HG02588 (cell line): ENCODE data around the gene TBX4.
"Not testable (repeated sequence)": the region's sequence is repeated elsewhere in the genome, so short reads cannot be mapped to it uniquely, and the experiment has no call there.

ENCODE experiments used
- ATAC-seq: cut with Tn5 transposase; IDR thresholded peaks from one replicate; pipeline ENCODE4 v1.9.1; 2021; ENCODE audit warnings: mild to moderate bottlenecking, moderate library complexity; ENCODE audit not compliant: unreplicated experiment

TBX4 gene

GRCh38 chr17:61480414-61480807, 28.2 kb downstream of the TBX4 start:
- no peak for ATAC-seq

- no peak for ATAC-seq
Observed at GRCh38 chr17:61481421-61481820, 29.2 kb downstream of the TBX4 start.

- ATAC-seq, result no peak
Observed at GRCh38 chr17:61482467-61482866, 30.2 kb downstream of the TBX4 start.

GRCh38 chr17:61483778-61484116, 31.5 kb downstream of the TBX4 start:
- no peak for ATAC-seq

- ATAC-seq, result no peak
Observed at GRCh38 chr17:61484174-61484573, 32.0 kb downstream of the TBX4 start.

GRCh38 chr17:61485067-61485775, 33.0 kb downstream of the TBX4 start:
- no peak for ATAC-seq

- no peak for ATAC-seq
Observed at GRCh38 chr17:61486135-61487120, 34.2 kb downstream of the TBX4 start.

GRCh38 chr17:61487161-61487988, 35.2 kb downstream of the TBX4 start:
- ATAC-seq, result no peak

- ATAC-seq, result no peak
Observed at GRCh38 chr17:61487989-61488595, 35.9 kb downstream of the TBX4 start.

GRCh38 chr17:61488878-61489718, 36.9 kb downstream of the TBX4 start:
- no peak for ATAC-seq

GRCh38 chr17:61489719-61490490, 37.7 kb downstream of the TBX4 start:
- ATAC-seq, result no peak

- ATAC-seq, result no peak
Observed at GRCh38 chr17:61490540-61490975, 38.3 kb downstream of the TBX4 start.

- no peak for ATAC-seq
Observed at GRCh38 chr17:61491981-61492380, 39.8 kb downstream of the TBX4 start.

- no peak for ATAC-seq
Observed at GRCh38 chr17:61492759-61493526, 40.7 kb downstream of the TBX4 start.

- ATAC-seq, result not testable (repeated sequence)
Observed at GRCh38 chr17:61493830-61494324, 41.7 kb downstream of the TBX4 start.

GRCh38 chr17:61494325-61495160, 42.3 kb downstream of the TBX4 start:
- no peak for ATAC-seq

GRCh38 chr17:61495161-61495857, 43.1 kb downstream of the TBX4 start:
- ATAC-seq, result no peak
